ENCODE measurements around the gene MARK3.

Gene MARK3

DNA sequence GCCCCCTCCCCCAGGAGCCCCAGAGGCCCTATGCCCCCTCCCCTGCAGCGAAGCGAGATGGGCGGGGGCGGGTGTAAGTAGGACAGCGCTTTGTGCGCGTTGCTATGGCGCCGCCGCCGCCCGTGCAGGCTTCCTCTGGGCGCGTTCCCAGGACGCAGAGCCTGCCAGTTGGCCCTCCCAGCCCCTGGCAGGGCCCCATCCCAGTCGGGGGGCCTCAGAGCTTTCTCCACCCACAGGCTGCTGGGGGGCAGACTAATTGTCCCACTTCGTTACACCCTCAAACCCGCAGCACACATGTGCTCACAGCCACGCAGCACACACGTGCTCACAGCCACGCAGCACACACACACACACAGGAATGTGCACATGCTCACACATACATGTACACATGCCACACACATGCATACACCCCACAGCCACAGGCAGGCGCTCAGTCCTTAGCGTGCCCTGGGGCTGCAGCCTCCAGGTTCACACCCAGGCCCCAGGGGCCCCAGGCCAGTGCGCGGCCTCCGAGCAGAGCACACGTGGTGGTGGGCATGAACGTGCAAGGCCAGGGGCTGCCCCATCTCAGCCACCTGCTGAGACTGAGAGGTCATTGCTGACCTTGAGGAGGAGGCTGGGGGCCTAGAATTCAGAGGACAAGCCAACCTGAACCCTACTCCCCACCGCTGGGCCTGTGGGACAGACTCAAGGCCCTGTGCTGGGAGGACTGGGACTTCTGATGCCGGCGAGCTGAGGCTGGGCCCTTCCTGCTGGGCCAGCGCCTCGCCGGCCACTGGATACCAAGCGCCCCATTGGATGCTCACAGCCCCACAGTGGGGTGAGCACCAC lies 159.4 kb downstream of the MARK3 start:
- Histone ChIP-seq H3K9ac (ENCODE audit: low read depth, low read length) (no peak overlapping the region), H3K9me3 (ENCODE audit: insufficient read depth, low read depth, low read length) (no peaks in the 10 kb centered on the region), H3K4me1 (ENCODE audit: insufficient read depth, low read length) (peaks cover 28% of the 10 kb centered on the region), H3K27me3 (ENCODE audit: insufficient read depth, low read length) (no peaks in the 10 kb centered on the region), H3K4me3 (ENCODE audit: low read length) (no peak overlapping the region), H3K27ac (ENCODE audit: low read depth, low read length) (no peak overlapping the region), H3K36me3 (ENCODE audit: insufficient read depth, low read length) (no peaks in the 10 kb centered on the region)
- 91% methylated on average over 35 of the region's 35 CpGs for WGBS

DNA sequence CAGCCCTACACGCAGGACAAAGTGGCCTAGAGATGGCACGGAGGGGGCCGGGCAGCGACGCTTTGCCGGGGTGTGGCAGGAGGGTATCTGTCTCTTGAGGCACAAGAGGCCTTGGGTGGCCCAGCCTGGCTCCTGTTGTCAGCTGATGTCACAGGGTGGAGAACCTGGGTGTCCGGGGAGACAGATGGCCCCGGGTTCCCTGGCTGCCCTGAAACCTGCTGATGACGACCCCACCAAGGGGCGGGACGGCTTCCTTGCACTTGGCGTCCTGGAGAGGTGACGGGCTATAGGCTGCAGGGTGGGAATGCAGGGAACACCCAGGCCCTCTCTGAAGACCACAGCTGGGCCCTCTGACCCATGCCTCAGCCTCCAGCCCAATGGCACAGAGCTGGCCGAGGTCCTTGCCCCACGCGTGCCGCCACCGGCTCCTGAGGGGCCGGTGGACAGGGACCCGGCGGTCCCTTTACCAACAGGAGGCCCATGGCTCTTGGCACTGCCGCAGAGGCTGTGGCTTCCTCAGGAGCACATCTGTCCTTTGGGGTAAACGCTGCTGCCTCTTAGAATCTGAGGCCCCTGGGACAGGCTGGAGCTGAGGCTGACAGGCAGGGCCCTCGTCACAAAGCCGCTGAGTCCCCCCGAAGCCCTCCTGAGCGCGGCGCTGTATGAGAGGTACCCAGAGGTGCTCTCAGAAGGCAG lies 160.2 kb downstream of the MARK3 start:
- no peaks in the 10 kb centered on the region for H3K9me3 ChIP-seq (ENCODE audit: insufficient read depth, low read depth, low read length)
- 90% methylated on average over 29 of the region's 29 CpGs for WGBS
- no peaks in the 10 kb centered on the region for H3K36me3 ChIP-seq (ENCODE audit: insufficient read depth, low read length)
- no peak overlapping the region for H3K9ac ChIP-seq (ENCODE audit: low read depth, low read length)
- H3K4me1 ChIP-seq (ENCODE audit: insufficient read depth, low read length), result peaks cover 27% of the 10 kb centered on the region
- no peak overlapping the region for H3K4me3 ChIP-seq (ENCODE audit: low read length)
- H3K27ac ChIP-seq (ENCODE audit: low read depth, low read length), result no peak overlapping the region
- H3K27me3 ChIP-seq (ENCODE audit: insufficient read depth, low read length), result no peaks in the 10 kb centered on the region

DNA sequence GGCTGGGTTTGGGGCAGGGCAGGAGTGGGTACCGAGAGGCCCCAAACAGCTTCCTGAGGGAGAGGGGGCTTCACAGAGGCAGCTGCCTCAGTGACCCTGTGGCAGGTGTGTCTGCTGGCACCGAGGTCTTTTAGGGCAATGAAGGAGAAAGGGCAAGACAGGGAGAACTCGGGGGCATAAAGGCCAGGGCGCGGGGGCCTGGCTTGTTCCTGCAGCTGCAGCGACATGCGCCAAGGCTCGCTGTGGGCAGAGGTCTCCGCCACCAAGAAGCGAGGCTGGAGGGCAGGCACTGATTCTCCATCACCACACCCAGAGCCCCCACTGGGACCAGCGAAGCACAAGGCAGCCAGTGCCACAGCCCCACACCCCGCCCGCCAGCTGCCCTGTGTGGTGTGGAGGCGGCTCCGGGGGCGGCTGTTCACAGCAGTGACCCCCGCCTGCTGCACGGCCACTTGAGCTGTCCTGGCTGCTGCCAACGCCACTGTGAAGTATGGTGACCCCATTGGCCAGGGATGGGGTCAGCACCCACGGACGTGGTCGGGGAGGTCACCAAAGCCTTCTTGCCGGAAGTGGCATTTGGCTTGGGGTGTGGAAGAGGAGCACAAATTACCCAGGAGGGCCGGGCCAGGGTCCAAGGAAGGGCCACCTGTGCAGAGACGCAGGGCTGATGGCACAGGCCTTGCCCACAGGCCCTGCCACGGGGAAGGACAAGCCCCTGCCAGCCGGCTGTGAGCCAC lies 160.9 kb downstream of the MARK3 start:
- Histone ChIP-seq H3K4me1 (ENCODE audit: insufficient read depth, low read length) (peaks cover 24% of the 10 kb centered on the region), H3K4me3 (ENCODE audit: low read length) (no peak overlapping the region), H3K36me3 (ENCODE audit: insufficient read depth, low read length) (no peaks in the 10 kb centered on the region), H3K9ac (ENCODE audit: low read depth, low read length) (no peak overlapping the region), H3K27me3 (ENCODE audit: insufficient read depth, low read length) (no peaks in the 10 kb centered on the region), H3K27ac (ENCODE audit: low read depth, low read length) (no peak overlapping the region), H3K9me3 (ENCODE audit: insufficient read depth, low read depth, low read length) (no peaks in the 10 kb centered on the region)
- 89% methylated on average over 27 of the region's 27 CpGs for WGBS

DNA sequence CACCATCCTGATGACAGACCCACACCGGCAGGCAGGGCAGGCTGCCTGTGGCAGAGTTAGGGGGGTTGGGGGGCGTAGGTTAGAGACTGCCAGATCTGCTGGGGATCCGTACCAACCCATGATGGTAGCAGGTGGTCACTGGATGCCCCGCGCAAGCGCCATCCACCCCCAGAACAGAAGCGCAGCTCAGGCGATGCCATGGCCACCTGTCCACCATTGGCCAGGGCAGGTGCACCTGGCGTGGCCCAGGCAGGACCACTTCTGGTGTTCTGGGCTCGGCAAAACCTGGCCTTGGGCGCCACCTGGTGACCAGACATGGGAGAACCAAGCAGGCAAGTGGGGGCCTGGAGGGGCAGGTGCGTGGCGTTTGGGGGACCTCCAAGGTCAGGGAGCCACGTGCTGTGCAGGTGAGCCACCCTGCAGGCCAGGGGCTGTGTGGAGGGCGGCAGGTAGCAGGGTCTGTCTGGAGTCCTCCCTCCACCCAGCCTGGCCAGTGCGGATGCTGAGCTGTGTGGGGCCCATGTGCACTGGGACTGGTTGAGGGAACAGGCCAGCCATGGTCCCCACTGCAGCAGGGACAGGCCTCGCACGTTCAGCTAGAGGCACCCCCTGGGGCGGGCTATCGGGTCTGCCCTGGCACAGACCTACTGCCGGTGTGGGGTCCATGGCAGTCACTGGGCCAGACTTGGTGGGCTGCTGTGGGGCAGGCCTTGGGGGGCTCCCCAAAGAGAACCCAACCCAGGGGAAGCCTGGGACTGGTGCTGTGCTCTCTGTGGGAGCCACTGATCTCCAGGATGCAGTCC lies 161.6 kb downstream of the MARK3 start:
- no peaks in the 10 kb centered on the region for H3K36me3 ChIP-seq (ENCODE audit: insufficient read depth, low read length)
- H3K9me3 ChIP-seq (ENCODE audit: insufficient read depth, low read depth, low read length), result no peaks in the 10 kb centered on the region
- no peak overlapping the region for H3K27ac ChIP-seq (ENCODE audit: low read depth, low read length)
- H3K4me3 ChIP-seq (ENCODE audit: low read length), result no peak overlapping the region
- no peaks in the 10 kb centered on the region for H3K27me3 ChIP-seq (ENCODE audit: insufficient read depth, low read length)
- 38% methylated on average over 21 of the region's 21 CpGs for WGBS
- H3K4me1 ChIP-seq (ENCODE audit: insufficient read depth, low read length), result peaks cover 20% of the 10 kb centered on the region
- H3K9ac ChIP-seq (ENCODE audit: low read depth, low read length), result no peak overlapping the region

DNA sequence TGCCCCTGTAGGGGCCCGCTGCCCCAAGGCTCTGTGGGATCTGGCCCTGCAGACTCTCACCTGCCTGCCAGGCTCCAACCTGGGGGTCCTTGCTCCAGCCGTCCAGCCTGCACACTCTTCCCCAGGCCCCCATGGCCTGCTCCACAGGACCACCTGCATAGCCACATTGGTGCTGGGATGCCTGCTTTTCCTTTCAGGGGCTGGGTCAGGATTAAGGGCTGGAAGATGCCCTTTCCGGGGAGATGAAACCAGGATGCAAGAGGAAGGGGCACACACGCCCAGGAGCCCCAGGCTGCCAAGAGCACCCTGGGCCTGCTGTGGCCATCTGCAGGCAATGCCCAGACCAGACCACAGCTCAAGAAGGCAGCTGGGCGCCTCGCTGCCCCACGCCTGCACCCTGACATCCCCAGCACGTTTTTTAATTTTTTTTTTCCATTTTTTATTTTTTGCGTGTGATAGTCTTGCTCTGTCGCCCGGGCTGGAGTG lies 162.3 kb downstream of the MARK3 start:
- peaks cover 13% of the 10 kb centered on the region for H3K4me1 ChIP-seq (ENCODE audit: insufficient read depth, low read length)
- H3K27me3 ChIP-seq (ENCODE audit: insufficient read depth, low read length), result no peaks in the 10 kb centered on the region
- WGBS, result 90% methylated on average over 11 of the region's 11 CpGs
- no peak overlapping the region for H3K27ac ChIP-seq (ENCODE audit: low read depth, low read length)
- no peaks in the 10 kb centered on the region for H3K36me3 ChIP-seq (ENCODE audit: insufficient read depth, low read length)
- no peak overlapping the region for H3K9ac ChIP-seq (ENCODE audit: low read depth, low read length)
- H3K9me3 ChIP-seq (ENCODE audit: insufficient read depth, low read depth, low read length), result no peaks in the 10 kb centered on the region
- no peak overlapping the region for H3K4me3 ChIP-seq (ENCODE audit: low read length)

DNA sequence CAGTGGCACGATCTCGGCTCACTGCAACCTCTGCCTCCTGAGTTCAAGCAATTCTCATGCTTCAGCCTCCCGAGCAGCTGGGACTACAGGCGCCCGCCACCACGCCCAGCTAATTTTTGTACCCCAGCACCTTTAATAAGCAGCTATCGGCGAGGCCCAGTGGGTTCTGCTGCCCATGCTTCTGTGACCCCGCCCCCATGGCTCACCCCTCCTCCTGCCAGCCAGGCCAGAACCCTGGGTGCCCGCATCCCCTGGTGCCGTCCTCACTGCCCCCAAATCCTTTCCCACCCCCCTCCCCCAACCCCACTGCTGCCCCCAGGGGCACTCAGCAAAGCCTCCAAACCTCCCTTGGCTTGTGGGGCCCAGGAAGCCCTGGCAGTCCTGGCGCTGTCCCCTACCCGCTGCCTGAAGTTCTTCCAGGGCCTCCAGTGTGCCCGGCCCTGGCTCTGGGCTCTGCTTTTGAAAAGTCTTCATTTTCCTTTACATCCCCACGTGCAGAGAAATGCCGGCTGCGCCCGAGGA lies 162.8 kb downstream of the MARK3 start:
- 87% methylated on average over 18 of the region's 18 CpGs for WGBS
- Histone ChIP-seq H3K9ac (ENCODE audit: low read depth, low read length) (no peak overlapping the region), H3K27me3 (ENCODE audit: insufficient read depth, low read length) (no peaks in the 10 kb centered on the region), H3K36me3 (ENCODE audit: insufficient read depth, low read length) (no peaks in the 10 kb centered on the region), H3K9me3 (ENCODE audit: insufficient read depth, low read depth, low read length) (no peaks in the 10 kb centered on the region), H3K4me3 (ENCODE audit: low read length) (no peak overlapping the region), H3K4me1 (ENCODE audit: insufficient read depth, low read length) (peaks cover 11% of the 10 kb centered on the region), H3K27ac (ENCODE audit: low read depth, low read length) (no peak overlapping the region)

DNA sequence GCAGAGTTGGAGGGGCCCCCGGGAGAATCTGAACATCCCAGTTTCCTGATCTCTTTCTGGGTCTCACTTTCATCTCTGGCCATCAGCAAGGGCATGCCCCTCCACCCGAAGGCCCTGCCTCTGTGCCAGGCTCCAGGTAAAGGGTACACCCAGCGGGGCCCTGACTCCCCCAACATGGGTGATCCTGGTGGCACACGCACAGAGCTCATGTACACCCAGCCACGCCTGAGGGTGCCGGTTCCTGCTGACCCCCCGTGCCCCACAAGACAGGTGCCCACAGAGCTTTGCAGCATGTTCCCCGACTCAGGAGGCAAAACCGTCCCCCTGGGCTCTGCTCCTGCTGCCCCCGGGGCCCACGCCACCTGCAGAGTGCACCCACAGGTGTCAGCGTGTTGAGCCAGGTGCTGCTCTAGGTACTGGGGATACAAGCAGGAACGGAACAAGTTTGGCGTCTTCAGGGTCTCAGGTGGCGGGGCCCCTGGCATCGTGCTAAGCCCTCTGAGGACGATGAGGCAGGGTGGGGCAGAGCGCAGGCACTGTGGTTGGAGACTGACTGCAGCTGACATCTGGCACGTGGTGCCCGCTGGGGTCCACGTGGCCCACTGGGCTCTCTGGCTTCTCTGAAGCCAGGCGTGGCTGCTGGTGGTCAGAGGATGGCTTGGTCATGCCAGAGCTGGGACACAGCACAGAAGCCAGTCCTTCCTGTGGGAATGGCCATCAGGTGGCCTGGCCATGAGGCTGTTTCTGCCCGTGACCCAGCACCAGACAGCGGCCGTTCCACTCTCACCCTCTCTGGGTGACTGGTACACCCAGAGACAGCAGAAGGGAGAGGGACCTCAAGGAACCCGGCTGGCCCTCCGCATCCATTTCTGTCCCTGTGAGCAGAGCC lies 163.5 kb downstream of the MARK3 start:
- H3K27me3 ChIP-seq (ENCODE audit: insufficient read depth, low read length), result no peaks in the 10 kb centered on the region
- no peak overlapping the region for H3K9ac ChIP-seq (ENCODE audit: low read depth, low read length)
- WGBS, result 95% methylated on average over 27 of the region's 27 CpGs
- no peaks in the 10 kb centered on the region for H3K36me3 ChIP-seq (ENCODE audit: insufficient read depth, low read length)
- H3K27ac ChIP-seq (ENCODE audit: low read depth, low read length), result no peak overlapping the region
- no peaks in the 10 kb centered on the region for H3K9me3 ChIP-seq (ENCODE audit: insufficient read depth, low read depth, low read length)
- H3K4me3 ChIP-seq (ENCODE audit: low read length), result no peak overlapping the region
- H3K4me1 ChIP-seq (ENCODE audit: insufficient read depth, low read length), result peaks cover 4% of the 10 kb centered on the region

DNA sequence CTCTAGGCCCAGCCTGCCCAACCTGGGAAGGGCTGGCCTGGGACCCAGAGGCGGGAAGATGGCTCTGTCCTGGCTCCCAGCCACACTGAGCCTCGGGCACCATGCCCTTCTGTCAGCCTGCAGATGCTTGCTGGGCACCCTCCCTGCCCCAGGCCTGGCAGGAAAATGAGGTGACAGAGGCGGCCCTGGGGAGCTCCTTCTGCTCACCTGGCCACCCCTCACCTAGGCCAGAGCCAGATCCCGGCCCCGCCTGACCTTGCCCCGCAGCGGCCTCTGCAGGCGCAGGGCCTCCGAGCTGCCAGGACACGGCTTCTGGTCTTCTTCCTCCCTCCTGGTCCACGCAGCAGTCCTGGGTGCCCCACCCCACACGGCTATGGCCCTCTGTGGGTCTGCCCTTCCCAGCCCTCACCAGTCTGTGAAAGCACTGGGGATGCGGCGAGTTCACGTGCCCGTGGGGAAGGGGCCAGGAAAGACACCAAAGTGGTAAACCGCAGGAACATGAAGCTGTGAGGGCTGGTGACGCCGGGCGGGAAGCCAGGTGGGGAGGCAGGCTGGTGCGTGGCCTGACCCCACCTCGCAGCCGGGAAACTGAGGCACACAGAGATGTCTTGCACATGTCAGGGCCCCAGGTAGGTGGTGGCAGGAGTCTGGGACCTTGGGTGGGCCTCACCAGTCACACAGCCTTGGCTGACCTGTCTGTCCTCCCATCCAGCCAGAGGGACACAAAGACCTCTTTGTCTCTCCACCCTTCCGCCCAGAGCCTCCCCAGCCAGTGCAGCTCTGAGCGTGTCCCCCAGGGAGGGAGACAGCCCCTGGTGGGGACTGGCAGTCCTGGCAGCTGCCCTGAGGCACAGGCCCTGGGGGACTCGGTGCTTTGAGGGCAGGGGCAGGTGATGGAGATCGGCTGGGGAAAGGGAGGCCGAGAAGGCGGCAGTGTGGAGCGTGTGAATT lies 164.4 kb downstream of the MARK3 start:
- H3K9ac ChIP-seq (ENCODE audit: low read depth, low read length), result no peak overlapping the region
- no peaks in the 10 kb centered on the region for H3K4me1 ChIP-seq (ENCODE audit: insufficient read depth, low read length)
- H3K36me3 ChIP-seq (ENCODE audit: insufficient read depth, low read length), result no peaks in the 10 kb centered on the region
- no peak overlapping the region for H3K4me3 ChIP-seq (ENCODE audit: low read length)
- 94% methylated on average over 30 of the region's 30 CpGs for WGBS
- H3K27me3 ChIP-seq (ENCODE audit: insufficient read depth, low read length), result no peaks in the 10 kb centered on the region
- no peaks in the 10 kb centered on the region for H3K9me3 ChIP-seq (ENCODE audit: insufficient read depth, low read depth, low read length)
- H3K27ac ChIP-seq (ENCODE audit: low read depth, low read length), result no peak overlapping the region
